HEK293 (cell line): ENCODE data around the gene CNPY1.

Source experiments
- CTCF ChIP-seq: fragments of 450-650 bp; formaldehyde crosslinking; IDR thresholded peaks from 2 replicates; pipeline ENCODE4 v1.5.1; 2016; ENCODE audit warnings: missing biosample characterization, missing genetic modification characterization
- SP2 ChIP-seq: fragments of 450-650 bp; formaldehyde crosslinking; IDR thresholded peaks from 2 replicates; pipeline ENCODE4 v1.5.1; 2016; ENCODE audit warnings: missing biosample characterization, missing genetic modification characterization
- ZNF561 ChIP-seq: fragments of 450-650 bp; IDR thresholded peaks from 2 replicates; pipeline ENCODE4 v1.5.1; 2018; ENCODE audit warnings: missing biosample characterization, missing genetic modification characterization, borderline replicate concordance

GRCh38 chr7:155529346-155529745 lies 17.0 kb downstream of the CNPY1 start:
- no peak for TF ChIP-seq CTCF (tag by site-specific recombination)
- TF ChIP-seq ZNF561 (tag by site-specific recombination) = no peak
- no peak for TF ChIP-seq SP2
